GM19372 (cell line): ENCODE data around the gene ZNF773.
"Not testable (repeated sequence)": the region's sequence is repeated elsewhere in the genome, so short reads cannot be mapped to it uniquely, and the experiment has no call there.

Experiments used
- ATAC-seq: cut with Tn5 transposase; IDR thresholded peaks from one replicate; pipeline ENCODE4 v1.9.1; 2021; ENCODE audit warnings: mild to moderate bottlenecking, low read depth, moderate library complexity; ENCODE audit not compliant: unreplicated experiment

Gene ZNF773

DNA sequence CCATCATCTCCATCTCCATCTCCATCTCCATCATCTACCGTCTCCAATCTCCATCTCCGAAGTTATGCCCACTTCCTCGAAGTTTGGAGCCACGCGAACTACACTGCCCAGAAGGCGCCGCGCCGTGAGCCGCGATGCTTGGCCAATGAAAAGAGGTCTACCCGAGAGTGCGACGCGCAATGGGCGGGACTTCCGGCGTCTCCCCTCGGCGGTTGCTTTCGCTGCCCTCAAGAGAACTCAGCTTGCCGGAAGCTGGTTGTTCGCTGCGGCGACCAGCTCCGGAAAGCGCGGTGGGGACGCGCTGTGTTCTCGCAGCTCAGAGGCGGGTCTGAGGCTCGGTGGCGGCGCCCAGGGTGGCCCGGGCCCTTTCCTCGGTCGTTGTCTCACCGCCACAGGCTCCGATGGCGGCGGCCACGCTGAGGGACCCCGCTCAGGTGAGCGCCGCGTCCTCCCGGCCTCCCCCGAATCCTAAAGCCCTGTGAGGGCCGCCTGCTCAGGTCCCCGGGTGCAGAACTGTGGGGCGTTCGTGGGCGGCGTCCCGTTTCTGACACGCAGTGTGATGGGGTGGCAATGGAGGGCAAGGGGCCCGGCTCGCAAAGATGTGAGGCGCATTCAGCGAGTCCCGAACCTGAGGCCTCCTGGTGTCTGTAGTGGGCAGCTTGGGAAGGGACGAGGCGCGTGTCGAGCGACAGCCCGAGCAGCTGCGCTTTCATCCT, at the start of gene ZNF773:
Gene ZNF773, plus strand, starts transcription at position 259 of the 716 bp plus-strand sequence. Its CDS starts 143 bp downstream, at position 402.
- peak; percentile 99 for ATAC-seq

DNA sequence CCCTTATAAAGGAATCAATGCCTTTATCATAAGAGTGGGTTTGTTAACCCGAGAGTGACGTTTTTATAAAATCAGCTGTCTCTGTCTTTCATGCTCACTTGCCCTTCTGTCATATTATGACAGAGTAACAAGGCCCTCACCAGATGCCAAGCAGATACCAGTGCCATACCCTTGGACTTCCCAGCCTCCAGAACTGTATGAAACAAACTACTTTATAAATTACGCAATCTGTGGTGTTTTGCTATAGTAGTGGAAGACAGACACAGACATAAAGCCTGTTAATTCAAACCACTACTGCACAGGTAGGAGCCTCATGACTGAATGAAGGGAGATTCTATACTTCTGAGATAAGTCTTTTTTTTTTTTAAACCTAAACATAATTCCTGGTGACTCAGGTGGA, 47.4 kb upstream of the ZNF773 start:
- ATAC-seq, result no peak

DNA sequence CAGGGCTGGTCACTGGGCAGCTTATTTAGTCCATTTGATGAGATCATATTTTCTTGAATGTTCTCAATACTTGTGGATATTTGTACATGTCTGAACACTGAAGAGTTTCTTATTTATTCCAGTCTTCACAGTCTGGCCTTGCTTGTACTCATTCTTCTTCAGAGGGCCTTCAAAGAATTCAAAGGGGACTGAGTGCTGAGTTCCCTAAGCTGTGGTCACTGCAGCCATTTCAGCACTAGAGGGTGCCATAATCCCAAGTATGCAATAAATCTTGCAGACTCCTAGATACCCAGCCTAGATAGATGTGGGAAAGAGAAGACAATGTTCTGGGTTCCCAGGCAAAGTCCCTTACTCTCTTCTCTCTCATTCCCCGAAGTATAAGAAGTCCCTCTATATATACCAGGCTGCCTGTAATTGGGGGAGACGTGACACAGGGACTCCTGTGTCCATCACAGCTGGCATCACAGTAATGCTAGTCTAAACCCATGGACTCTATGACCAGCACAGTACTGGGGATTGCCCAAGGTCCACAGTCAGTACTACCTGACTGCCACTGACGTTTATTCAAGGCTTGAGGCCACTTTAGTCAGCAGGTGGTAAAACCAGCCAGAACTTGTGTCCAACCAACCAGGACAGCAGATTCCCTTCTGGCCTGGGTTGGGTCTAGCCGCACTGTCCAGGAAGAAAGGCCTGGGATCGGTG, 33.9 kb upstream of the ZNF773 start:
- no peak for ATAC-seq

DNA sequence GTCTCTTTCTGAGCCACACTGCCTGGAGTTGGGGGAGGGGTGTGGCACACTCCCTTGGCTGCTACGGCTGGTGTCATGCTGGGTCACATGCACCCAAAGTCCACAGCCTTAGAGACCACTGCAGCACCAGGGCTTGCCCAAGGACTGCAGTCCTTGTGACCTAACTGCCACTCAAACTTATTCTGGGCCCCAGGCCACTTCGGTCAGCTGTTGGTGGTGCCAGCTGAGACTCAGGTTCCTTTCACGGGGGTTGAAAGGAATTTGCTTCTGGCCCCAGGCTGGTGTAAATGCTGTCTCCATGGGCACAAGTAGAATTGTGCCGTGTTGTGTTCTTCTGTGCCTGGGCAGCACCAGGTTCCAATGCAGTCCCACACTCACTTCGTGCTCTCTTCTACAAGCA, 33.2 kb upstream of the ZNF773 start:
- ATAC-seq, result no peak

DNA sequence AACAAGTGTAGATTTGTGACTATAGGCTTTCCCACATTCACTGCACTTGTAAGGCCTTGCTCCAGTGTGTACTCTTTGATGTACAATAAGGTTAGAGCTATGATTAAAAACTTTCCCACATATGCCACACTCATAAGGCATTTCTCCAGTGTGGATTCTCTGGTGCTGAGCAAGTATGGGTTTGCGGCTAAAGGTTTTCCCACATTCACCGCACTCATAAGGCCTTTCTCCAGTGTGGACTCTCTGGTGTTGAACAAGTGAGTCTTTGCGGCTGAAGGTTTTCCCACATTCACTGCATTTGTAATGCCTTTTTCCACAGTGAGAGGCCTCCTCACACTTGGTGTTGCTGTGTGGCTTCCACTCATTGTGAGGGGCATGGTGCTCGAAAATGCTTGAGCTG, 26.1 kb upstream of the ZNF773 start:
- ATAC-seq, result no peak

DNA sequence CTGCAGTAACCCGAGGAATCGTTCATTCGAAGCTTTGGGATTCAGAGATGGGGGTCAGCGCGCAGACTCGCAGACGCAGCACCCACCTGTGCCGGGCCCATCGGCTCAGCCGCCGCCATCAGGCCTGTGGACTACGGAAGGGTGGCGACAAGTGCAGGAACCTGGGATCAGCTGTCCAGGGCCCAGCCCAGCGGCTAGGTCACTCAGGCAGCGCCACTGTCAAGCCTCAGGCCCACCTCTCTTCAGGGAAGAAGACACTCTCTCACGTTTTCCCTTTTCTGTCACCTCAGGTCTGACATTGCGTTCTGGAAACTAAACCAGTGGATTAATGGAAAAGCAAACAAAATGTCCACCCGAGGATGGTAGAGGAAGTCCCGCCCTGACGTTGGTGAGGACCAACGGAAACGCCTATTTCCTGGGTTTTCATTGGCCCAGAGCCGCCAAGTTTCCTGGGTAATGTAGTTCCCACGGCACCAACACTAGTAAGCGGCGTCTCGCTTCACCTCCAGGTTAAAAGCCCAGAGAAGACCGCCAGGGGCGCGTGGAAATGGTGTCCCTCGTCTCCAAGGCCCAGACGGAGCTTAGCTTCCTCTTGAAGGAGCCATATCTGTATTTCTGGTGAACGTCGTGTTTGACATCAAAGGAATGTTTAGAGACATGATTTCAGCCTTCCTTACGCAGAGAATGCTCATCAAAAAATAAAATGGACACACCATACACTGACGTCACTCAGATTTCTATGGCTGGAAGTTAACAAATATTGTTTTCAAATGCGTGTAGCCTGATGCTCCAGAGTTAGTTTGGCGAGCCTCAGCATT, 22.3 kb upstream of the ZNF773 start, which contains the start of gene ZNF772:
Gene ZNF772, minus strand, starts transcription at position 376 of the 818 bp plus-strand sequence. Its CDS starts 257 bp downstream, at position 119.
- peak; percentile 90 for ATAC-seq

DNA sequence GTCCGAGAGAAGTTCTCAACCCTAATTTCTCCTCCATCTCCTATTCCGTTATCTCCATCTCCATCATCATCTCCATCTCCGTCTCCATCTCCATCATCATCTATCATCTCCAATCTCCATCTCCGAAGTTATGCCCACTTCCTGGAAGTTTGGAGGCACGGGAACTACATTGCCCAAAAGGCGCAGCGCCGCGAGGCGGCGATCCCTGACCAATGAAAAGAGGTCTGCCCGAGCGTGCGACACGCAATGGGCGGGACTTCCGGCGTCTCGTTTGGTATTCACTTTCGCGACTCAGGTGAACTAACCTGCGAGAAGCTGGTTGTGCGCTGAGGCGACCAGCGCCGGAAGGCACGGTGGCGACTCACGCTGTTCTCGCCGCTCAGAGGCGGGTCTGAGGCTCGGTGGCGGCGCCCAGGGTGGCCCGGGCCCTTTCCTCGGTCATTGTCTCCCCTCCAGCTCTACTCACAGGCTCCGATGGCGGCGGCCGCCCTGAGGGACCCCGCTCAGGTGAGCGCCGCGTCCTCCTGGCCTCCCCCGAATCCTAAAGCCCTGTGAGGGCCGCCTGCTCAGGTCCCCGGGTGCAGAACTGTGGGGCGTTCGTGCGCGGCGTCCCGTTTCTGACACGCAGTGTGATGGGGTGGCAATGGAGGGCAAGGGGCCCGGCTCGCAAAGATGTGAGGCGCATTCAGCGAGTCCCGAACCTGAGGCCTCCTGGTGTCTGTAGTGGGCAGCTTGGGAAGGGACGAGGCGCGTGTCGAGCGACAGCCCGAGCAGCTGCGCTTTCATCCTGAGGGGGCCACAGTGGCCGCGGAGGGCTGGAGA, 12.1 kb upstream of the ZNF773 start, which contains the start of gene ZNF419:
Gene ZNF419, plus strand, starts transcription at position 274 of the 822 bp plus-strand sequence. Its CDS starts 201 bp downstream, at position 475.
- ATAC-seq, result peak; percentile 89

DNA sequence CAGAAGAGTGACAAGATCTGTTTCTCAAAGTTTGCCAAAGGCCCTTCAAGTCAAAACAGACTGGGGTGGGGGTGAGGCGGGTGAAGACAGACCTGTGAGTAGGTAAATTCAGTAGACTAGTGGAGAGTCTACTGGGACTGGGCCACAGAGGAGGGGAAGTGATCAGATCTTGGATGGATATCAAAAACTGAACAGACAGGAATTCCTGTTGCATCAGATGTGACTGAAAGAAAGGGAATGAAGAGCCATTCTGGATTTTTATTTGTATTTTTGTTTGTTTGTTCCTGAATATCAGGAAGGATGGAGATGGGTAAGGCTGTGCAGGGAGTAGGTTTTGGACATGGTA, 11.5 kb upstream of the ZNF773 start:
- ATAC-seq, result not testable (repeated sequence)

DNA sequence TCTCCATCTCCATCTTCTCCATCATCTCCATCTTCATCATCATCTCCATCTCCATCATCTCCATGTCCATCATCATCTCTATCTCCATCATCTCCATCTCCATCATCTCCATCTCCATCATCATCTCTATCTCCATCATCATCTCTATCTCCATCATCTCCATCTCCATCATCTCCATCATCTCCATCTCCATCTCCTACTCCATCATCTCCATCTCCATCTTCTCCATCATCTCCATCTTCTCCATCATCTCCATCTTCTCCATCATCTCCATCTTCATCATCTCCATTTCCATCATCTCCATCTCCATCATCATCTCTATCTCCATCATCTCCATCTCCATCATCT, 432 bp upstream of the ZNF773 start:
- ATAC-seq, result not testable (repeated sequence)

DNA sequence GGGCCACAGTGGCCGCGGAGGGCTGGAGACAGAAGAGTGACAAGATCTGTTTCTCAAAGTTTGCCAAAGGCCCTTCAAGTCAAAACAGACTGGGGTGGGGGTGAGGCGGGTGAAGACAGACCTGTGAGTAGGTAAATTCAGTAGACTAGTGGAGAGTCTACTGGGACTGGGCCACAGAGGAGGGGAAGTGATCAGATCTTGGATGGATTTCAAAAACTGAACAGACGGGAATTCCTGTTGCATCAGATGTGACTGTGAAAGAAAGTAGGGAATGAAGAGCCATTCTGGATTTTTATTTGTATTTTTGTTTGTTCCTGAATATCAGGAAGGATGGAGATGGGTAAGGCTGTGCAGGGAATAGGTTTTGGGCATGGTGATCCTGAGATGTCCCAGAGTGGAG, 662 bp downstream of the ZNF773 start:
- not testable (repeated sequence) for ATAC-seq

DNA sequence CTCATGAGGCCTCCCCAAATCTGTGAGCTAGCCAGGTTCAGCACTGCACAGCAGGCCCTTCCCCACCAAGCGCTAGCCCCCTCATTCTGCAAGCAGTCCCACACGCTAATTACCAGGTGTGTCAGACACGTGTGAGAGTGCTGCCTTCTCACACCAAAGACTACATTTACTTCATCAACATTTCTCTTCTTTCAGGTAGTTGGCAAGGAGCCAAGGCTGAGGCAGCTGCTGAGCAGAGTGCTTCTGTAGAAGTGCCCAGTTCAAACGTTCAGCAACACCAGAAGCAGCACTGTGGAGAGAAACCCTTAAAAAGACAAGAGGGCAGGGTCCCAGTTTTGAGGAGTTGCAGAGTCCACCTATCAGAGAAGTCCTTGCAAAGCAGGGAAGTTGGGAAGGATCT, 6.4 kb downstream of the ZNF773 start:
- no peak for ATAC-seq

DNA sequence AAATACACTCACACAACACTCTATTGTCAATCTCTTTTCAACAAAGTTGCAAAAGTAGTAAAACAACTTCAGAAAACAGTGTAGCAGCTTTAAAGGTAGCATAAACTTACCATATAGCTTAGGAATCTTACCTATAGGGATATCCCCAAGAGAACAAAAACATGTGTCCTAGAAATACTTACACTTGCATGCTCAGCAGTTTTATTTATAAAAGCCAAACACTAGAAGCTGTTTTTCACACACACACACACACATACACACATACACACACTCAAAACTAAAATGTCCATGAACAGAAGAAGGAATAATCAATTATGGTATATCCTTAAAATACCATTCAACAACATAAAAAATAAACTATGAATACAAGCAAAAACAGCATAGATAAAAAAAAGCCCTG, 11.7 kb downstream of the ZNF773 start:
- ATAC-seq, result no peak

DNA sequence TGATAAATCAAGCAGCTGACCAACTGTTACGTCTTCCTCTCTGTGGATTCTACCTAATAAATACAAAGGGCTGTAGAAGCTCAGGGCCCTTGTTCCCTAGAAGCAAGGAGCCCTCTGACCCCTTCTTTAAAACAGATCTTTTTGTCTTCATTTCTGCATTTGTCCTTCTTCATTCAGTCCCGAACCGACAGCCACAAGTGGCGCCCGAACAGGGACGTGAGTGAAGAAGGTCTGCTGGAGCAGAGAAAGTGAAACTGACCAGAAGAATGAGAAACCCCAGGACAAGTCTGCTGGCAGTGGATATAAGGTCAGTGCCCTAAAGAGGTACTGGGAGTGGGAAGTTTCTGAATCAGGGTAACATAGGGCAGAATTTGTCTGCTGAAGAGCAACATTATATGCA, 13.1 kb downstream of the ZNF773 start:
- ATAC-seq, result no peak

DNA sequence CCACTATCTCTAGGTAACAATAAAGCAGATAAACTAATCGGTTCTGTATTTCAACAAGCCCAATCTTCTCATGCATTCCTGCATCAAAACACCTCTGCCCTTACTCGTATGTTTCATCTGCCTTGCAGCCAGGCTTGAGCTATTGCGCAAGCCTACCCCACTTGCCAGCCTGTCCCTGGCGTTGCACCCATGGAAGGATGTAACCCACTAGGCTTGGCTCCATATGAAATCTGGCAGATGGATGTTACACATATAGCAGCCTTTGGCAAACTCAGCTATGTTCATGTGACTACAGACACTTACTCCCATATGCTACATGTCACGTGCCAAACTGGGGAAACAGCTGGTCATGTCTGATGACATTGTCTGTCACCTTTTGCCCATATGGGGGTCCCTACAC, 15.5 kb downstream of the ZNF773 start:
- ATAC-seq, result no peak

DNA sequence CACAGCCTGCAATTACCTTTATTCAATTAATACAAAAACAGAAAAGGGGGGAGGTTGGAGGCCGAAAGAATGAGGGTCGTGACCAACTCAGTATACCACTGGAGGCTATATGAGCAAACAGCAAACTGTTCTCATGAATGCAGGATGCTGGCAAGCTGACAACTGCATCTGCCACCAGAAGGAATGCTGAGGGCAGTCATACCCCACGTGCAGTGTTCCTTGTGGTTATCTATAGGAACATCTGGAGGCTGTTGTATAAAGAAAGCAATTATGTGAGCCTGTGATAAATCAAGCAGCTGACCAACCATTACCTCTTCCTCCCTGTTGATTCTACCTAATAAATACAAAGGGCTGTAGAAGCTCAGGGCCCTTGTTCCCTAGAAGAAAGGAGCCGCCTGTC, 18.3 kb downstream of the ZNF773 start:
- not testable (repeated sequence) for ATAC-seq

DNA sequence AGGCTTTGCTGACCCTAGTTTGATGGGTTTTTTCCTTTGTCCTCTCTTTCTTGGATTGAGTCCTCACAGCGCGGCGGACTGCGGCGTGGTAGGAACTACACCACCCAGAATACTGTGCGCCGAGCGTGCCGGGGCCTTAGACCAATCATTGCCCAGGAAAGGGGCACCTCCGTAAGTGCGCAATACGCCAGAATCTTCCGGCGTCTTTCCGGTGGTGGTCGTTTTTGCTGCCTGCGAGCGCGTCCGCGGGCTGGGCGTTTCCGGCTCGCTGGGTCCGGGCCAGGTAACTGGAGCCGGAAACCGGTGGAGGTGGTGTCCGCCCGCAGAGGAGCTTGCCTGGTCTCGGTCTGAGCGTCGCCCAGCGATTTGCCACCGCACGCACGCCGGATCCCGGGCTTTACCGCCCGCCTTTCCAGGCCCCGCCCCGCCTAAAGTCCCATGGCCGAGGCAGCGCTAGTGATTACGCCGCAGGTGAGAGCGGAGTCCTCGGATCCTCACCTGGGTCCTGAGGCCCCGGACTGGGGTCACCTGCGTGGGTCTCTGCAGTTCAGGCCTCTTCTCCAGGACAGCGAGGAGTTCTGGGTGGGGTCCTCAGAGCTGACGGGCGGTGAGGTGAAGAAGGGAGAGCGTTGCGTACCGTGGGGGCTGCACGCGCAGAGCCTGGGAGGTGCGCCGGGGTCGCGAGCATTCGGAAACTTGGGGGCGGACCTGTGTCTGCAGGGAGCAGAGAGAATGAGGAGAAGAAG, 27.6 kb downstream of the ZNF773 start, which contains the start of gene ZNF549:
Gene ZNF549, plus strand, starts transcription at position 221 of the 746 bp plus-strand sequence. Its CDS starts 218 bp downstream, at position 439.
- peak; percentile 98 for ATAC-seq

DNA sequence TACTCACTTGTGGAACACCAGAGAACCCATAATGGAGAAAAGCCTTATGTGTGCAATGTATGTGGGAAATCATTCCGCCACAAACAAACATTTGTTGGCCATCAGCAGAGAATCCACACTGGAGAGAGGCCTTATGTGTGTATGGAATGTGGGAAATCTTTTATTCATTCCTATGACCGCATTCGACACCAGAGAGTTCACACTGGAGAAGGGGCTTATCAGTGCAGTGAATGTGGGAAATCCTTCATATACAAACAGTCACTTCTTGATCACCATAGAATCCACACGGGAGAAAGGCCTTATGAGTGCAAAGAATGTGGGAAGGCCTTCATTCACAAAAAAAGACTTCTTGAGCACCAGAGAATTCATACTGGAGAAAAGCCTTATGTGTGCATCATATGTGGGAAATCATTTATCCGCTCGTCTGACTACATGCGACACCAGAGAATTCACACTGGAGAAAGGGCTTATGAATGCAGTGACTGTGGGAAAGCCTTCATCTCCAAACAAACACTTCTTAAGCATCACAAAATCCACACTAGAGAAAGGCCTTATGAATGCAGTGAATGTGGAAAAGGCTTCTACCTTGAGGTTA, 38.3 kb downstream of the ZNF773 start:
- ATAC-seq, result no peak

DNA sequence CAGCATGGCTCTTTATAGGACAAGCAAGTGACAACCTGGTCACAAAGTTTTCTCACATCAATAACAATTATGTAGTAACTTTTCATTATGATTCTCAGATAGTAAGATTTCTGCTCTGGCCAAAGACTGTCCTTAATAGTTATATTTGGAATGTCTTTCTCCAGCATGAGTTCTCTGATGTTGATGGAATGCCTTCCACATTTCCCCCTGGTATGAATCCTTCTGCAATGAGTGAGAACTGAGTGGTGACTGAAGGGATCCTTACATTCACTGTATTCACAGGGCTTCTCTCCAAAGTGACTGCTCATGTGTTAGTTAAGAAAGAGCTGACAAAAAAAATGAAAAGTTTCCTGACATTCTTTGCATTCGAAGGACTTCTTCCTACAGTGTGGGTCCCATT, 46.8 kb downstream of the ZNF773 start:
- ATAC-seq, result no peak

DNA sequence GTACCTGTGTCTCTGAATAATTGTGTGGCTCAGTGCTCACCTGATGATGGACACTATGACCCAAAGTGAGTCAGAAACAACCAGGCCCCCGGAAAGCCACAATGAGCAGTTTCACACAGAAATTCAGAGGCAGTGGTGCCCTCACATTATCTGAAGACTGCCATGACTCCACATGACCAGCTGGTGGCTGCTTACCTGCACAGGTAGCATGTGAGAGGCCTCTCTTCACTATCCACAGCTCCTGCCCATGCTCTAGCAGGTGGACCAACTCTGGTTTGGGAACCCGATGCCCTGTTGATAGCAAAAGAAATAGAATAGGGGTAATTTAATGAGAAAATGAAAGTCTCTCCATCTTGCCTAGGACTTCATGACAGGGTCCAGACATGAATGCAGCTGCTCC, 52.7 kb downstream of the ZNF773 start:
- no peak for ATAC-seq
